Measurements from ENCODE around the gene MS4A4E.

Gene MS4A4E

DNA sequence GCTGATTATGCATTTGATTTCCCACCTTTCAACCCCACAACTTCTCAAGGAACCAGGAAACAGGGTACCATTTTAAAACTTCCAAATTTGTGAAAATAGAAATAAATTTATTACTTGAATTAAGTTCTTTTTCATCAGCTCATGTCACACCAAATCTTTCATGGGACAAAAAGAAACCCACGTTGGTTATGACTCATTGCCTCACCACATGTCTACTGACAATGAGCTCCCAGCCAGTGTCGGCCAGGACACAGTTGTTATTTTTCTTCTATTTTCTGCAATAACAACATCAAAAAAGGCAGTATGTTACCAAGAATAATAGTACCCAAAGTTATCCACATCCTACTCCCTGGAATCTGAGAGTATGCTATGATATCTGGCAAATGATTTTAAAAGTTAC lies 77.4 kb downstream of the MS4A4E start:
- TF ChIP-seq, protein P1, sequence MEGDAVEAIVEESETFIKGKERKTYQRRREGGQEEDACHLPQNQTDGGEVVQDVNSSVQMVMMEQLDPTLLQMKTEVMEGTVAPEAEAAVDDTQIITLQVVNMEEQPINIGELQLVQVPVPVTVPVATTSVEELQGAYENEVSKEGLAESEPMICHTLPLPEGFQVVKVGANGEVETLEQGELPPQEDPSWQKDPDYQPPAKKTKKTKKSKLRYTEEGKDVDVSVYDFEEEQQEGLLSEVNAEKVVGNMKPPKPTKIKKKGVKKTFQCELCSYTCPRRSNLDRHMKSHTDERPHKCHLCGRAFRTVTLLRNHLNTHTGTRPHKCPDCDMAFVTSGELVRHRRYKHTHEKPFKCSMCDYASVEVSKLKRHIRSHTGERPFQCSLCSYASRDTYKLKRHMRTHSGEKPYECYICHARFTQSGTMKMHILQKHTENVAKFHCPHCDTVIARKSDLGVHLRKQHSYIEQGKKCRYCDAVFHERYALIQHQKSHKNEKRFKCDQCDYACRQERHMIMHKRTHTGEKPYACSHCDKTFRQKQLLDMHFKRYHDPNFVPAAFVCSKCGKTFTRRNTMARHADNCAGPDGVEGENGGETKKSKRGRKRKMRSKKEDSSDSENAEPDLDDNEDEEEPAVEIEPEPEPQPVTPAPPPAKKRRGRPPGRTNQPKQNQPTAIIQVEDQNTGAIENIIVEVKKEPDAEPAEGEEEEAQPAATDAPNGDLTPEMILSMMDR (conservative IDR thresholded peaks at IDR 0.05; ENCODE audit: low read depth), result no peak
- no peak for DNase-seq (ENCODE audit: low spot score)
- H3K27ac ChIP-seq, result no peak overlapping the region
- ChIA-PET POLR2A (ENCODE audit: low non-redundant PET) (no interaction called here), CTCF (no interaction called here)

DNA sequence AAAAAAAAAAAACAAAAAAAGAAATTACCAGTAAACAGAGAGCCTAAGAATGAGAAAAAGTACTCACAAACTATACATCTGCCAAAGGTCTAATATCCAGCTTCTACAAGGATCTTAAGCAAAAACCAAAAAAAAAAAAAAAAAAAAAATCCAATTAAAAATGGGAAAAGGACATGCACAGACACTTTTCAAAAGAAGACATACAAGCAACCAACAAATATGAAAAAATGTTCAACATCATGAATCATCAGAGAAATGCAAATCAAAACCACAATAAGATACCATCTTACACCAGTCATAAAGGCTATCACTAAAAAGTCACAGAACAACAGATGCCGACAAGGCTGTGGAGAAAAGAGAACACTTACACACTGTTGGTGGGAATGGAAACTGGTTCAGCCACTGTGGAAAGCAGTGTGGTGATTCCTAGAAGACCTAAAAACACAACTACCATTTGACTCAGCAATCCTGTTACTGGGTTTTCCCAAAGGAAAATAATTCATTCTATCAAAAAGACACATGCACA lies 78.3 kb downstream of the MS4A4E start:
- DNase-seq (ENCODE audit: low spot score), result no peak
- CTCF ChIA-PET, result no interaction called here
- TF ChIP-seq, protein P1 (conservative IDR thresholded peaks at IDR 0.05; ENCODE audit: low read depth), result no peak
- no peak overlapping the region for H3K27ac ChIP-seq
- POLR2A ChIA-PET (ENCODE audit: low non-redundant PET), result no interaction called here

DNA sequence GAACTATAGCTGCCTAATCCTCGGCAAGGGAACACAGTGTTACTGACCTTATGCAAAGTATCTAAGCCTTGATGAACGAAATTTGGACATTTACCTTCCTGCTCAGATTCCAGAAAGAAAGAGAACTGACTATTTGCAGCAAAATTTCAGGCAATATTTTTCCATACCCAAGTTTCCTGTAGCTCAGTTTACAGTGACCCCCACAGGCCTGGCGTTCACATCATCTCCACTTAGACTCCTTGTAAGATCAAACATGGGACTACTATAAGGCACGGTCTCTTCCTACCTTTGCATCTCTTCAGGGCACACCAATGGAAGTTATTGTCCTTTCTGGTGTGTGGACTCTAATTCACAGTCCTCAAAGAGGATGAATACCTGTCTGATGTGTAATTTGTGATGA lies 81.2 kb downstream of the MS4A4E start:
- POLR2A ChIA-PET (ENCODE audit: low non-redundant PET), result no interaction called here
- CTCF ChIA-PET, result no interaction called here
- TF ChIP-seq, protein P1 (conservative IDR thresholded peaks at IDR 0.05; ENCODE audit: low read depth), result no peak
- H3K27ac ChIP-seq, result no peak overlapping the region
- DNase-seq (ENCODE audit: low spot score), result no peak

DNA sequence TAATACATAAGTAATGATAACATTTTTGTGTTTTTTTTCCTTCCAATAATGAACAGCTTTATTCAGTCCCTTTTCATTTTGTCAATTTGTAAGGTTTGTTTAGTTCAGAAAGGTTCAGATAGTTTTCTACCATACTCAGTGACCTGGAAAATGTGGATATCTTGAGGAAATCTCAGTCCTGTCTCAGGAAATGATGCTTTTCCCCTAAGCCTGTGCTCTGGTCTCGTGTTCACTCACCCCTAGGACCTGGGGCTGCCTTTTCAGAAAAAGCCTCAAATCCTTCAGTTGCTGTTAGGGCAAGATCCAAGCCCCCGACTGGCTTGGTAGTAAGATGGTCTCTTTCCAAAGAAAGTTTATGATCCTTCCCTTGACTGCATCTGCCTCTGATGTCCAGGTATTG lies 81.8 kb downstream of the MS4A4E start:
- ChIA-PET POLR2A (ENCODE audit: low non-redundant PET) (no interaction called here), CTCF (no interaction called here)
- DNase-seq (ENCODE audit: low spot score), result no peak
- TF ChIP-seq, protein P1 (conservative IDR thresholded peaks at IDR 0.05; ENCODE audit: low read depth), result no peak
- H3K27ac ChIP-seq, result no peak overlapping the region

GRCh38 chr11:60159868-60160267 lies 83.1 kb downstream of the MS4A4E start:
- no peak overlapping the region for H3K27ac ChIP-seq
- CTCF ChIA-PET, result no interaction called here
- TF ChIP-seq, protein P1 (conservative IDR thresholded peaks at IDR 0.05; ENCODE audit: low read depth), result no peak
- no peak for DNase-seq (ENCODE audit: low spot score)
- POLR2A ChIA-PET (ENCODE audit: low non-redundant PET), result no interaction called here

DNA sequence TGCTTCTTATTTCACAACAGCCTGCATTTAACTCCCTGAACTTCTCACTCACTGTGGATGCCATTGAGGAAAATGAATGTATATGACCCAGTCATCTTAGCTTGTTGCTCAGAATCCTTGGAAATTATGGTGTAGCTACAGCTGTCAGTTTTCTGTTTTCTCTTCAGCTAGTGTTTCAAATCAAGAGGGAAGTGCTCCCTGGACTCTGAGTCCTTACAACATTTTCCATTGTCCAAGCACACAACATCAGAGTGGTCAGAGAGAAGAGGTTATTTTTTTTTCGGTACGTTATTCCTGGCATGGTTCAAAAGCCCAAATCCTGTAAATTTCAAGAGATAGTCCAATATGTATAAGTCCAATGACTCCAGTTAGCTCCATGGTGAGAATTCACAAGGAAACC lies 83.7 kb downstream of the MS4A4E start:
- ChIA-PET POLR2A (ENCODE audit: low non-redundant PET) (no interaction called here), CTCF (no interaction called here)
- no peak for DNase-seq (ENCODE audit: low spot score)
- TF ChIP-seq, protein P1 (conservative IDR thresholded peaks at IDR 0.05; ENCODE audit: low read depth), result no peak
- no peak overlapping the region for H3K27ac ChIP-seq

DNA sequence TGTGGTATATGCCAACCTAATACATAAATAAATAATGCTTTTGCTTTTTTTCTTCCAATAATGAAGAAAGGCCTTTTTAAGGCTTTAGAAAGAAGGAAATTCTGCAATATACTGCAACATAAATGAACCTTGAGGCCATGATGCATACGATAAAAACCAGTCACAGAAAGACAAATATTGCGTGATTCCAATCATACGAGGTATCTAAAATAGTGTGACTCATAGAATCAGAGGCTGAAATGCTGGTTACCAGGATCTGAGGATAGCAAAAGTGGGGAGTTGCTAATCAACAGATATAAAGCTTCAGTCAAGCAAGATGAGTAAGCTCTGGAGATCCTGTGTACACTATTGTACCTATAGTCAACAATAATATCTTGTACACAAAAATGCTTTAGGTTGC lies 84.3 kb downstream of the MS4A4E start:
- TF ChIP-seq, protein P1 (conservative IDR thresholded peaks at IDR 0.05; ENCODE audit: low read depth), result no peak
- DNase-seq (ENCODE audit: low spot score), result no peak
- H3K27ac ChIP-seq, result no peak overlapping the region
- ChIA-PET POLR2A (ENCODE audit: low non-redundant PET) (no interaction called here), CTCF (no interaction called here)
